Astrocyte of the spinal cord (primary cell): ENCODE data around the gene SPI1.

Experiments
- DNase-seq: peaks from one replicate; pipeline ENCODE4 v3.0.0; 2011; ENCODE audit warnings: low read depth, low spot score
- H3K4me3 ChIP-seq: 2 replicates; pipeline ENCODE4 v1.5.1; 2011; ENCODE audit warnings: low read depth, mild to moderate bottlenecking, low read length, moderate library complexity
- in situ Hi-C: cut with HindIII; loops from 2 replicates; pipeline ENCODE4 v1.10.0; 2017; ENCODE audit warnings: low sequenced_read_pairs
- TF ChIP-seq, protein P1 (sequence below): IDR thresholded peaks from 2 replicates; pipeline ENCODE4 v1.5.1; 2012; ENCODE audit warnings: low read depth, mild to moderate bottlenecking, low read length, inconsistent platforms

SPI1 gene

DNA sequence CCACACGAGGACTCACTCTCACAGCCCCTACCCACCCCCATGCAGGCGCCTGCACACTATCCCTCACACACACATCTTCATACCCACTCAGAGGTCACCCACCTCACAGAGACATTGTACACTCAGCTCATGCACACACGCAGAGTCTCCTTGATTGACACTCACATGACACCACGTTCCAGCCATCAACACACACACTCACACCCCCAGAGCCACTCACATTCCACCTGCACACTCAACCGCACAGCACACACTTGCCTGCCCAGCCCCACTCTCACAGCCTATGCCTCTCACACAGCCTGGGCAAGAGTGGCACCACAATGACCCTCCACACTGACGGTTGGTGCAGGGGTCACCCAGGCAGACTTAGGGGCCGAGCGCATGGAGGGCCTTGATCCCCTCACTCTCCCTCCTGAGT, 2.2 kb downstream of the SPI1 start:
- no peak for DNase-seq
- in situ Hi-C loops: no loop called here
- H3K4me3 ChIP-seq: no peak overlapping the region
- TF ChIP-seq, protein P1, sequence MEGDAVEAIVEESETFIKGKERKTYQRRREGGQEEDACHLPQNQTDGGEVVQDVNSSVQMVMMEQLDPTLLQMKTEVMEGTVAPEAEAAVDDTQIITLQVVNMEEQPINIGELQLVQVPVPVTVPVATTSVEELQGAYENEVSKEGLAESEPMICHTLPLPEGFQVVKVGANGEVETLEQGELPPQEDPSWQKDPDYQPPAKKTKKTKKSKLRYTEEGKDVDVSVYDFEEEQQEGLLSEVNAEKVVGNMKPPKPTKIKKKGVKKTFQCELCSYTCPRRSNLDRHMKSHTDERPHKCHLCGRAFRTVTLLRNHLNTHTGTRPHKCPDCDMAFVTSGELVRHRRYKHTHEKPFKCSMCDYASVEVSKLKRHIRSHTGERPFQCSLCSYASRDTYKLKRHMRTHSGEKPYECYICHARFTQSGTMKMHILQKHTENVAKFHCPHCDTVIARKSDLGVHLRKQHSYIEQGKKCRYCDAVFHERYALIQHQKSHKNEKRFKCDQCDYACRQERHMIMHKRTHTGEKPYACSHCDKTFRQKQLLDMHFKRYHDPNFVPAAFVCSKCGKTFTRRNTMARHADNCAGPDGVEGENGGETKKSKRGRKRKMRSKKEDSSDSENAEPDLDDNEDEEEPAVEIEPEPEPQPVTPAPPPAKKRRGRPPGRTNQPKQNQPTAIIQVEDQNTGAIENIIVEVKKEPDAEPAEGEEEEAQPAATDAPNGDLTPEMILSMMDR: no peak

DNA sequence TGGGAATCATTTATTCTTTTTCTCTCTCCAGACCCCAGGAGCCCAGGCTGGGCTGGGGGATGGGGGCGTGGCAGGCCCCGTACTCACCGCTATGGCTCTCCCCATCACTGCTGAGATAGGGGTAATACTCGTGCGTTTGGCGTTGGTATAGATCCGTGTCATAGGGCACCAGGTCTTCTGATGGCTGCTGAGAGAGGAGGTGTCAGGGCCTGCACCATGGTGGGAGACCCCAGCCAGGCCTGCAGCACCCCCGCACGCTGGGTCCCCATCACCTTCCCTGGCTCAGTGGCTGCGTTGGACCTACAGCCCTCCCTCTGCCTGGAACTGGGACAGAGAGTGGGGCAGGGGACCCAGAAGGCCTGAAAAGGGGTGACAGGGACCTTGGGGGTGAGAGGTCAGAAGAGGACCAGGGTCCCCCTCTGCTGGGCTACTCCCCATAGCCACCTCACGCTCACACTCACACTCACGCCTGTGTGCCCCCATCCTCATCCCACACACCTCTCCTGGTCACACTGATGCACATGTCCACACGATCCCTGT, 2.7 kb downstream of the SPI1 start:
- in situ Hi-C loops: no loop called here
- TF ChIP-seq, protein P1: no peak
- no peak for DNase-seq
- no peak overlapping the region for H3K4me3 ChIP-seq

DNA sequence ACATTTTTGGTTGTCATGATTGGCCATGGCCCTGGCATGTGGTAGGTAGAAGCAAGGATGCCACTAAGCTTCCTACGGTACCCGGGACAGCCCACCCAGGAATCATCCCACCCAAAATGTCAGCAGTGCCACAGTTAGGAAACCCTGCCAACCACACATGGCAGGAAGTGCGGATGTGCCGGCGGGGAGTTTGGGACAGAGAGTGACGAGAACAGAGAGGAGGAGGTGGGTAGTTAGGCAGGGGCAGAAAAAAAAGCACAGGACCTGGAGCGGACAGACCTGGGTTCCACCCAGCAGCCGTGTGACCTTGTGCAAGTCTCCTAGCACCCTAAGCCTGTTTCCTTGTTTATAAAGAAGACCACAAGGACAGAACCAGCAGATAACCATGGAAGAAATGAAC, 3.3 kb downstream of the SPI1 start:
- TF ChIP-seq, protein P1: no peak
- DNase-seq: no peak
- no peak overlapping the region for H3K4me3 ChIP-seq
- in situ Hi-C loops: no loop called here

DNA sequence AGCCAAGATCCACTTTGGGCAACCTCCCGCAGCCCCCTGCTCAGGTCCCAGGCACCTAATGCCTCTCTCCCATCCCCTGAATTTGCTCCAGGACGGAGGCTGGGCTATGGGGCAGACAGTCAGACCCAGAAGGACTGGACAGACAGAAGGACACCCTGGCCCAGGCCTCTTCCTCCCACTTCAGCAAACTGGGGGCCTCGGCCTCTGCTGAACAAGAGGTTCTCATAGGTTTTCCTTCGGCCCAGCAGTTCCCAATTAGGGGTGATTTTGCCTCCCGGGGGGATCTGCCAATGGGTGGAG, 3.7 kb downstream of the SPI1 start:
- in situ Hi-C loops: no loop called here
- DNase-seq: no peak
- TF ChIP-seq, protein P1: no peak
- H3K4me3 ChIP-seq: no peak overlapping the region

GRCh38 chr11:47373876-47374719, 4.2 kb downstream of the SPI1 start:
- TF ChIP-seq, protein P1: peak; percentile 97
- in situ Hi-C loops: no loop called here
- DNase-seq: peak; percentile 67
- H3K4me3 ChIP-seq: no peak overlapping the region

DNA sequence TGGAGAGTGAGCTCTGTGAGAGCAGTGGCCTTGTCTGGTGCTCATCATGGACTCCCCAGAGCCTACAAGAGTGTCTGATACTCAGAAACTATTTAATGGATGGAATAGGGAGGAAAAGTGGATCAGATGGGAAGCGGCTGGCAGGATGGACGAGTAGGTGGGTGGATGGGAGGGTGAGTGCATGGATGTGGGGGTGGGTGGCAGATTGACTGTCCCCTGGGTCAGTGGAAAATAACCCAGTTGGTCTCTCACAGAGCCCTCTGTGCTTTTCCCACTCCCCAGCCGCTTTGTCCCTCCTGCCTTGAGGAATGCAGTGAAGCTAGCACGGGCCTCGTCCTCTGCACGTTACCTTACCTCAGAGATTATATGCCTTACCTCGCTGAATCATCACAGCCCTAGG, 5.9 kb downstream of the SPI1 start:
- TF ChIP-seq, protein P1: no peak
- no peak for DNase-seq
- no peak overlapping the region for H3K4me3 ChIP-seq
- in situ Hi-C loops: no loop called here
